Measurements from ENCODE around the gene OTOGL.

OTOGL gene, protein sequence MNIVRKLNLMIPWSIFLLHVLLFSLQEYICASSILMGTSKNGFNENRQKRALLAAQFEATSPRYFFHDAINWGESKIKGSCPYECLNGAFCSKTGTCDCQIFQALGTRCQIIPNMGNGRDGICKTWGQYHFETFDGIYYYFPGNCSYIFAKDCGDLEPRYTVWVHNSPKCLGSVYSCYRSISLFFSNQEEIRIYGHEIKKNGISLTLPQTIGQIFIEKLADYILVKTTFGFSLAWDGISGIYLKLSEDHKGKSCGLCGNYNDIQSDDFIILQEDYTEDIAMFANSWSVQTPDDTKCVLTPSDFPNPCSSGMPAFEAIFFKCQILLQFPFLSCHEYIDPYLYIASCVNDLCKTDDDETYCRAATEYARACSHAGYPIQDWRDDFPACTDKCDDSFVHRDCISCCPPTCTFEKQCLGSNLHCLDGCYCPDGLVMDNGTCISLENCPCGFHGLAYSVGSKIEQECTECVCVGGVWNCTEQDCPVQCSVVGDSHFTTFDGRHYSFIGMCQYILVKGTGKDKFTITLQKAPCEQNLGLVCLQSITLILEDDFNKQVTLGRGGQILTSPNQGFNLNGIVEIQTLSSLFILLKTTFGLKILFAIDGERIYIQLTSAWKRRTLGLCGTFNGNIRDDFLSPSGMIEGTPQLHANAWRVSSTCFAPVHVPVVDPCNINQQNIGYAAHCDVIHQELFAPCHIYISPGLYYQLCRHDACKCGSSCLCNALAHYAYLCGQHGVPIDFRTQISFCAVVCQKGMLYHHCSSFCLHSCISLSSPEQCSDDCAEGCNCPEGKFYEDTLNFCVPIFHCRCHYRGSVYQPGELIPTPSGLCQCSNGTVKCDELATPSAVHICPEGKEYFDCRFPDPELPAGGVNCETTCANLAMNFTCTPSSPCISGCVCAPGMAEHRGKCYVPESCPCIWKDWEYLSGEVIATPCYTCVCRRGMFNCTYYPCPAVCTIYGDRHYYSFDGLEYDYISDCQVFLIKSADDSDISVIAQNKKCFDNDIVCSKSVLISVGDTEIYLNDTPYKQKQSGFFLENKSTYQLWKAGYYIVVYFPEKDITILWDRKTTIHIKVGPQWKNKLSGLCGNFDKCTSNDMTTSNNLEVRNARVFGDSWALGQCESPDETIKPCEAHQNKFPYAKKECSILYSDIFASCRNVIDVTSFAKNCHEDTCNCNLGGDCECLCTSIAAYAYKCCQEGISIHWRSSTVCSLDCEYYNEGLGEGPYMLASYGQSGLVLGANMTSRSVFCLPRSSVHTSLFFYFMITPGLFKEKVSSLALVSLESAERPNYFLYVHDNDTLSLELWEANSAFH (N-terminal part only)

DNA sequence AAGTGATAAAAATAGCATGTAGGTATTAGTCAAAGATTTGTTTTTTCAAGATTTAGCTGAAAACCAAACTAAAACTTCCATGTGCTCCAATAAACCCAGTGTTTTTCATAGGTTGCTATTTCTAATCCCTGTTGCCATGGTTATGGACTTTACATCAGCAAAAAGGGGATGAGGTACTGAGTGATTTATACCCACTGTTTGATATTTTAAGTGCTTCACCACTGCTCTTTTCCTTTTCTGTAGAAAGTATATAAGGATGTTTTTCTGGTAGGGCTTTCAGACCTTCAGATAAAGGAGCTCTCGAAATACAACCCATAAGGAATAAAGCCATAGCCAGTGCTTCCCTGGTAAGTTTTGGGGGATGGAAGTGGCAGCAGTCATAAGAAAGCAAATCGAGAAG is at the start of gene OTOGL:
OTOGL (plus strand) TSS at position 279 of the 400 bp plus-strand sequence. CDS start 109,895 bp downstream, outside the sequence.
- no peak for DNase-seq

DNA sequence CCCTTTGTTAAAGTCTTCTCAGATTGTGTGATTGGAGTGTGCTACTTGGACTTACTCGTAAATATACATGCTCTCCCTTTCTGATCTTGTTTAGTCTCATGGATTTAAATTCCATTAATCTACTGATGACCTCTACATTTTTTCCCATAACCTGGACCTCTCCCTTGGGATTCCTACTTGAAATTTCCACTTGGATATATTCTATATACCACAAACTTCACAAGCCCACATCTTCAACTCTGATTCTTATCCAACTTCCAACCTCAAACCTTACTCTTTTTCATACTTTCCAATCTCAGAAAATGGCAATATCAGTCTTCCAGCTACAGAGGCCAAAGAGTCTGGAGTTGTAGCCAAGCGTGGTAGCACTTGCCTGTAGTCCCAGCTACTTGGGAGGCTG is 49.1 kb upstream of the OTOGL start:
- no peak for DNase-seq

DNA sequence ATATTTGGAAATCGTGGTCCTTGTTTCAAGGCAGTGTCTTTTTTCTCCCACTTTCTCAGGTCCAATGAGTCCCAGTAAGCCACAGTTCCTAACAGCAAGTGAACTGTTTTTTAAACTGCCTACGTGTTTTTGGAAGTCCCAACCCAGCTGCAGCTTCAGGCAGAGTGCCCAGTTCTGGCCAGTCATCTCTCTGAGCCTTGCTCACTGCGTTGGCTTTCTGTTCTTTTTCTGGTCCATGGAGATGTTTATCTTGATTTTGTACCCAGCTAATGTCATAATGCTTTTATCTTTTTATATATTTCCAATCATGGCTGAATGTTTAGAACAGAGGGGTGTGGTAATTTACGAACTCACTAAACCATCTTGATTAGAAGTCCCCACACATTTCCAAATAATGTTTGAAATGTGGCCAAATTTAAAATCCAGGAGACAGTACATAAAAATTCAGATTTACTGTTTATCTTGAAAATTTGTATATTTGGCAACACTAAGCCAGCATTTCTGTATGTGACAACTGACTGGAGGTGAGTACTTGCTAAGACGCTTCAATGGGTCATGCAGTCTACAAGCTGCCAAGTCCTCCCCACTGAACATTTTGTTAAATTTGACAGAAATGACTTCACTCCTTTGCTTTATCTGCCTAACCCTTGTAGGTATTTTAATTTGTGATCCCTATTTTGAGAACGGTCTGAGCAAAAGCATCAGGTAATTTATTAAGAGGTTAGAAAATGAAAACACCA is 46.1 kb upstream of the OTOGL start:
- no peak for DNase-seq

DNA sequence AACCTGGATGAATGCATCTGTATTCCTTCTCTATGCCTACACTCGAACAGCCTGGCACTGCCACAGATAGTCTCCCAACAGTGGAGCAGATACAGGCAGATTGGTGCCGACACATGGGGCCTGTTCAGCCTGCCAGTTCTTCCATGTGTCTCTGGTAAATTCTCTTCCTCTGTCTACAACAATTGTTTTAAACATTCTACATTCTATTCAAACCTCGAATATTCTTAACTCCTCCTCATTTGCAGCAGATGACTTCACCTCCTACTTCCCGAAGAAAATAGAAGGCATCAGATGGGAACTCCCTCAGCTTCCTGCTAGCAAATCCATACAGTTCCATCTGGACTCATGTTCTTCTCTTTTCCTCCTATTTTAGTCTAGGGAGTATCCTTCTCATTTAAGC is 43.1 kb upstream of the OTOGL start:
- no peak for DNase-seq

DNA sequence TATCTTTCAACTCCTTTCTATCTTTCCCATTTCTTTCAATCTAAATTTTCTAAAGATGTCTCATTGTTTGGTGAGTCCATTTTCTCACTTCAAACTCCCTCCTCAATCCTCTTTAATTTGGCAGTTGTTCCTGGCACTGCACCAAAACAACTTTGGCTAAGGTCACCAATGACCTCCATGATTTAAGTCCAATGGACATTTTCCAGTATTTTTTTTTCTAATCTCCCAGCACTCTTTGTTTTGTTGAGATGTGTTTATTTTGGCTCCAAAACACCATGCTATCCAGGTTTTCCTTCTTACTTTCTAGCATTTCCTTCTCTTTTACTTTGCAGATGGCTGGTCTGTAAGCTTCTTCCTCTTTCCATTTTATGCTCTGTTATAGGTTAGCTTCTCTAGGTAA is 42.5 kb upstream of the OTOGL start:
- no peak for DNase-seq

DNA sequence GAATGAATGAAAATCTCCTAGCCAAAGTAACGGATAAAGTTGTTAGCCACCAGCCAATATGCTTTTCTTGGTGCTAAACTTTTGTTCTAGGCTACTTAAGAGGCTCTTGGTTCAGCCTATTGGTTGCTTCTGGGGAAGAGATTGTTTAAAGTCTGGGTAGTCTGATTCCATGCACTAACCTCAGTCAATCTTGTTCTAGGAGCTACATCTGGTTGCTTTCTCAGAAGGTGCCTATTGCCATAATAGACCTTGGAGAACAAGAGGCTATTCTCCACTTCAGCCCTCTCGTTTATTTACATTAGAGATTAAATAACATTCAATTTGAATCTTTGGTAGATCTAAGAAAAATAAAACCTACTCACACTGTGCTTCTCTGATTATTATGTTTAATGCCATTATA is 40.8 kb upstream of the OTOGL start:
- DNase-seq, result no peak

DNA sequence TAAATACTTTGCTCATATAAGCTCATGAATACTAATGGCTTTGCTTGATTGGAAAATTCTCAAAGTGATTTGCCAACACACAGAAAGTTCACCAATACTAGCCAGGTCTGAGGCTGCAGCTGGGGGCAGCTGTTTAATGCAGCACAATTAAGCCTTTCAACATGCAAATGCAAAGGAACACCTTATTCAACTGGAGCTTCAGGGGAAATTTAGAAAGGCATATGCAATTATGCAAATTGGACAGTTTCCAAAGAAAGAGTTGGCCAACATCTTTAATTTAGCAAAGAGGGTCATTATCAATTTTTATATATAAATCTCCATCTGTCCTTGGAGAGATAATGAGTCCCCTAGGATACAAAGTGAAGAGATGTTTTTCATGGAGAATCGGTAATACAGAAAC is 40.2 kb upstream of the OTOGL start:
- no peak for DNase-seq

DNA sequence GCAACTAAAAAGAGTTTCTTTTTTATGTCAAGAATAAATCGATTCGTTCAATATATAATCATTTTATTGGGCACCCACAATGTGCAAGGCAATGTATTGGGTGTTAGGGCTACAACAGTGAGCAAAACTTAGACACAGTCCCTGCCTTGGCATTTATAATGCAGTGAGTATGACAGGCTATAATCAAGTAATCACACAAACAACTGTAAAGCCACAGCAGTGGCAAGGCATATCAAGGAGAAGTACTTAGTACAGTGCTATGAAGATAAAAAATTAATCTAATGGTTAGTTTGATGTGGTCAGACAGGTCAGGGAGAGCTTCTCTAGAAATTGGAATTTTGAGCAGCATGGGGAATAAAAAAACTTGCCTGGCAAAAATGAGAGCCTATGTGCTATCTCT is 39.5 kb upstream of the OTOGL start:
- no peak for DNase-seq

DNA sequence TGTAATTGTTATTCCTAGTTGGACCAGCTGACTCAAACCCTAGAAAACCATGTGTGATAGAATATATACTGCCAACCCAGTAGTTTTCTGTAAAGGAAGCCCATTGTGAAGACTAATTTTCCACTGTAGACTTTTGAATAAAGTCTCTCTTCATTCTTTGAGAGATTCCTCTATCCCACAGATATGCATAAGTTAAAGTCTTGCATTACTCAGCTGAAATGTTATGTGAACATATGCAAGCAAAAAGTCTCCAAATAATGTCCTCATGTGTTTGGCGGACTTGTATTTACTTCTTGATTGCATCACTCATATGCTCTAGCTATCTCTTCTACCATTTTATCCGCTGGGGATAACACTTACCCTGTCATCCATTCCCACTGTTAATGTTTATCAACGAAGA is 35.1 kb upstream of the OTOGL start:
- no peak for DNase-seq

DNA sequence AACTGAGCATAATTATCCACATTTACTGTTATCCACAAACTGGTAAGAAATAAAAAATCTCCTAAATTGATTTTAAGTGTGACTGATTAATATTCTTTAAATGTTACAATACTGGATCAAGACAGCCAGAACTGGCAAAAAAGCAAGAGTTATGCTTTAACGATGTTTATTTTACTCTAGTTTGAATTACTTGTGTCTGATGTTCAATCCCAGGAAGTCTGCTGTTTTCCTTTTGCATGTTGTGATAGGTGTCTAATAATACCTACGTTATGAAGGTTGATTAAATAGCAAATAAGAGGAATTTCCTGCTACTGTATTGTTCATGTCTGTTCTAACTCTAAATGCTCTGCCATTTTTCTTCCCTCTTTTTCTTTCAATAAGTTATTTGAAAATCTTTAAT is 34.4 kb upstream of the OTOGL start:
- no peak for DNase-seq

DNA sequence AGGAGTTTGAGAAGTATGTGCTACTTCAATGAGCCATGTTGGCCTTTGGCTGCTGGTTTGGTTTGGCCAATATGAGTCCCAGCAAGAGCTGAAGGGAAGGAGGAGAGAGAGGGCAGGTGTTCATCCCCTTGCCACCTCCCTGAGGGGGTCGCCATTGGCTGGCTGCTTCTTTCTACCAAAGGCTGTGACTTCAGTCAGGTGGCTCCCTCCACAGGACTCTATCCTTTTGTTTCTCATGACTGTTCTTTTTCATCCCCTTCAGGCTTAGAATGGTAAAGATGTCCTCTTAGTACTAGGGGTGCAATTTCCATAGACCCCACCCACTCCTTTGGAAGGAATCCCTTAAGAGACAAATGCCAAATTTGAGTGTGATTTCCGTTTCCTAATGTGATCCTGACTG is 31.2 kb upstream of the OTOGL start:
- no peak for DNase-seq

DNA sequence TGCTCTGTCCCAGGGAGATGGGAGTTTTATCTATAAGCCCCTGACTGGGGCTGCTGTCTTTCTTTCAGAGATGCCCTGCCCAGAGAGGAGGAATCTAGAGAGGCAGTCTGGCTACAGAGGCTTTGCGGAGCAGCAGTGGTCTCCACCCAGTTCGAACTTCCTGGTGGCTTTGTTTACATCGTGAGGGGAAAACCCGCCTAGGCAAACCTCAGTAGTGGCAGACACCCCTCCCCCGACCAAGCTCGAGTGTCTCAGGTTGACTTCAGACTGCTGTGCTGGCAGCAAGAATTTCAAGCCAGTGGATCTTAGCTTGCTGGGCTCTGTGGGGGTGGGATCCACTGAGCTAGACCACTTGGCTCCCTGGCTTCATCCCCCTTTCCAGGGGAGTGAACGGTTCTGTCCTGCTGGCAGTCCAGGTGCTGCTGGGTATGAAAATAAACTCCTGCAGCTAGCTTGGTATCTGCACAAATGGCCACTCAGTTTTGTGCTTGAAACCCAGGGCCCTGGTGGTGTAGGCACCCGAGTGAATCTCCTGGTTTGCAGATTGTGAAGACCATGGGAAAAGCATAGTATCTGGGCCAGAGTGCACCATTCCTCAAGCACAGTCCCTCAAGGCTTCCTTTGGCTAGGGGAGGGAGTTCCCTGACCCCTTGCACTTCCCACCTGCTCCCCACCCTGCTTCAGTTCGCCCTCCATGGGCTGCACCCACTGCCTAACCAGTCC is 15.3 kb upstream of the OTOGL start:
- peak; percentile 45 for DNase-seq

DNA sequence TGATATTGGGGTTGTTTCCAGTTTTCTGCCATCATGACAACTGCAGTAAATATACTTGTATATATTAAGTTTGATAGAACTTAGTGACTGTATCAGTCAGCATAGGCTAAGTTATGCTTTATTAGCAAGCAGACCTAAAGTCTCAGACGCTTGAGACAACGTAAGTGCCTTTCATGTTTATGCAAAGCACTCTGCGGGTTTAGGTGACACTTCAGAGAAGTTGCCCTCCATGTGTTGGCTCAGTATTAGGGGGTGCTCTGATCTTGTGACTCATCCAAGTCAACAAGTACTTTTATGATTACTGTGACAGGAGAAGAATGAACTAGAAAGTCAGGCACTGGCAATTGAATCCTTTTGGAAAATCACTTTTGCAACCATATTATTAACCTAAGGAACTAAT is 13.3 kb upstream of the OTOGL start:
- DNase-seq, result no peak

DNA sequence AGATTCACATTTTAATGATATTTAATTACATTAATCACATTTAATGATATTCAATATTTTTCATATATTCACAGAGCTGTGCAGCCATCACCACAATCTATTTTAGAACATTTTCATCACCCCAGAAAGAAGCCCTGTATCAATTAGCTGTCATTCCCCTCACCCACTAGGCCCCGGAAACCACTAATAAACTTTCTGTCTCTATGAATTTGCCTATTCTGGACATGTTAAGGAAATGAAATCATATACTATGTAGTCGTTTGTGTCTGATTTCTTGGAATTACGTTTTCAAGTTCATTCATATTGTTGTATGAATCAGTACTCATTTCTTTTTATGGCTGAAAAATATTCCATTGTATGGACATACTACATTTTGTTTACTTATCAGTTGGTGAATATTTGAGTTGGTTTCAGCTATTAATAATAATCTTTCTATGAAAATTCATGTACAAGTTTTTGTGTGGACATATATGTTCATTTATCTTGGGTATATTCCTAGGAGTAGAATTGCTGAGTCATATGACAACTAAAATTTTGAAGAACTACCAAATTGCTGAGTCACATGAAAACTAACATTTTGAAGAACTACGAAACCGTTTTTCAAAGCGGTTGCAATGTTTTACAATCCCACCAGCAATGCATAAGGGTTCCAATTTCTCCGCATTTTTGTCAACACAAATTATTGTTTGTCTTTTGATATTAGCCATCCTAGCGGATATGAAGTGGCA is 11.7 kb upstream of the OTOGL start:
- no peak for DNase-seq

DNA sequence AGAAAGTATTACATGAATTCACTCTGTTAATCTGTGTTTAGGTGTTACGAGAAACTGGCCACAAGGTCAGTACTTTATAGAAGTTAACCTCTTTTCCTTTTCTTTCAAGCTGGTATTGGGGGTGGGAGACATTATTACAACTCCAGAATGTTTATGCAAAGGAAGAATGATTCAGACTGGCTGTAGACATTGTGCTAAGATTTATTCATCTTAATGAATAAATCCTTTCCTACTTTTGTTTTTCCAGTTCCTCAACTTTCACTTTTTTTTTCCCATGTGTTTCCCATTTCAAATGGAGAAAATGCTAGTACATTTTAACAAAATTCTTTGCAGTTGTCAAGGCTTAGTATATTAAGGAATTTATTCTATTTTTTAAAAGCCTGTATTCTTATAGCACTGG is 1.3 kb downstream of the OTOGL start:
- DNase-seq, result no peak

DNA sequence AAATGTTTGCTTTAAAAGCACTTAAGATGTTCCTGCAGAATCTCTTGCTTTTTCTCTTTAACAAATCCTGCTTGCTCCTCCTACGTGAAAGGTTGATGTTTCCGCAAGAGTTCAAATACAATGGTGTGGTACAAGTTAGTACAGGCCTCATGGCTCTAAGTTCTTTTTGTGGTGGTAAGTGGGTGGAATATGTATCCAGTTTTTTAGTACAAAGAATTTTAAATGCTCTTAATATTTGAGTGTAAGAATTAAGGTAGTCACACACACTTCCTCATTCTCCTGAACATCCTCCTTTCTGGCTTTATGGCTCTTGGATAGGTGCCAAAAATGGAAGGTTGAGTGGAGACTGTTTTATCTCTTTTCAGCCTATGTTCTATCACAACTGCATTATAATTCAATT is 1.8 kb downstream of the OTOGL start:
- no peak for DNase-seq

DNA sequence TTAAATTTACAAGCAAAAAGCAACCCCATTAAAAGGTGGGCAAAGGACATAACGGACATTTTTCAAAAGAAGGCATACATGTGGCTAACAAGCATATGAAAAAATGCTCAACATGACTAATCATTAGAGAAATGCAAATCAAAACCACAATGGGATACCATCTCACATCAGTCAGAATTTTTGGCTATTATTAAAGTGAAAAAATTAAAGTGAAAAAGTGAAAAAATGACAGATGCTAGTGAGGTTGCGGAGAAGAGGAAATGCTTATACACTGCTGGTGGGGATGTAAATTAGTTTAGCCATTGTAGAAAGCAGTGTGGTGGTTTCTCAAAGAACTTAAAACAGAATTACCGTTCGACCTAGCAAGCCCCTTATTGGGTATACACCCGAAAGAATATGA is 7.9 kb downstream of the OTOGL start:
- no peak for DNase-seq

DNA sequence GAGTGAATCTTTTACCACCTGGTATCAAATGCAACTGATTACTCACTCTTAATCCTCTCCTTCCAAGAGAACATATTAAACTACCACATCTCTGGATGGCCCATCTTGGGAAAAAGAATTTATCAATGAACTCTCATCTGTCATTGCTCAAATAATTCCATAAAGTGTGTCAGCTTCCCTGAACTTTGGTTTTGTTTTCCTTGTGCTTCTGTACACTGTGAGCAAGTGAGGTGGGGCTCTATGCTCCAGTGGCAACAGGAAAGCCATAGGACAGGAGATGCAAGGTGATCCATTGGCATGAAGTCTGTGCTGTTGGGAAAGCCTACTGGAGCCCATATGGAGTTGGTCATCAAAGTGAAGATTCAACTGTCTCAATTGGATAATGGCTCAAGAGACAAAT is 17.4 kb downstream of the OTOGL start:
- DNase-seq, result no peak

DNA sequence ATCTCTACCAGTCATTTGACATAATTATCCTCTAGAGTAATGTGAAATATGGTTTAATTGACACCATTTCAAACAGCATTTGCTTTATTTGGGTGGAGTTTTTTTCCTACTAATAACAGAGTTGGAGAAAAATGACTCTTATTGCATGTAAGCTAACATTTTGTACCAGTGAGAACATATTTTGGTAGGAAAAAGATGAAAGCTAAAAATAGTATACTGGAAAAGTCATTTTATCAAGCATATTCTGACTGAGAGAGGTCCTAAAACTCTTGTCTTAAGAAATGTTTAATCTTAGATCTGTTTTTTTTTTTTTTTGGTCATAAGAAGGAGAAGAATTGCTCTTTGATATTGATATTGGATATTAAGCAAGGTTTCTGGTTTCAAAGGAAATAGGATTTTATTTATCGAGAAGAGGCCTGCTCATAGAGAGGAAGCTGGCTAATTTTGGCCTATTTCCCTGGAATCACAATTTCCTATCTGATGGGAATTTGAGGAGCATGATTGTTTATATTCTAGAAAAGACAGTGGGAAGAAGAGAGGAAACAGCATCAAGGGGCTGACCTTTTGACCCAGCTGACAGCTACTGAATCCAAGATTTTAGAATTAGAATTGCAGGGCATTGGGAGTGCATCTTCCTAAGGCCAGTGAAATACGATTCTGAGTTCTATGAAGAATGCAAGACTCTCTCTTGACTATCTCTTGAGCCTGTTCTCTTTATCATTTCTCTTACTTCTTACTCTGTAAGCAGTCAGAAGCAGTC is 19.4 kb downstream of the OTOGL start:
- DNase-seq, result no peak

DNA sequence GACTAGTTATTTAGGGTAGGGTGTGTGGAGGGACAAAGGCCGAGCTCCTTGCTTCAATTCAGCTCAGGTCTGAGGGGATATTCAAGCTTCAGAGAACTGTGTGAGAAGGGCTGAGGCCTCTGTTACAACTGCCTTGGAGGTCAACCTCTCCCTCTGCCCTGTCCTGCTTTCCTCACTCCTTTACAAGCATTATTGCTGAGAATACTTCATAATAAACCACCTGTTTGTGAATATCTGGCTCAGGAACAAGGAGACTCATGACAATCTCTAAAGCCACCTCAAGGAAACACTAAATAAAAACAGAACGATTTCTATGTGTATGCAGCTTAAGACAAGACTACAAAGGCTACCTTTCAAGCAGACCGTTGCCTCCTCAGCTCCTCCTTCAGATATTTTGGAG is 21.7 kb downstream of the OTOGL start:
- no peak for DNase-seq
